AG10803 (cell line): ENCODE results near the gene DNMT3B.
"Not testable (repeated sequence)": the region's sequence is repeated elsewhere in the genome, so short reads cannot be mapped to it uniquely, and the experiment has no call there.

Experiments used
- DNase-seq: peaks from one replicate; pipeline ENCODE4 v3.0.0; 2010; ENCODE audit warnings: low read depth
- H3K4me3 ChIP-seq: 2 replicates; pipeline ENCODE4 v1.5.1; 2011; ENCODE audit warnings: mild to moderate bottlenecking, low read length, control low read depth
- TF ChIP-seq, protein P1 (sequence below): conservative IDR thresholded peaks from 2 replicates; pipeline ENCODE4 v1.5.1; 2011; ENCODE audit warnings: mild to moderate bottlenecking, low read length, control low read depth, inconsistent platforms

DNMT3B gene

GRCh38 chr20:32761831-32762753 lies at the start of gene DNMT3B:
TSS of gene DNMT3B (plus strand) at chr20:32762385. CDS start at chr20:32780324, 17,939 bp downstream.
- peak within 1 kb of the TSS; percentile 78 for H3K4me3 ChIP-seq
- DNase-seq, result peak; percentile 66
- TF ChIP-seq, protein P1, sequence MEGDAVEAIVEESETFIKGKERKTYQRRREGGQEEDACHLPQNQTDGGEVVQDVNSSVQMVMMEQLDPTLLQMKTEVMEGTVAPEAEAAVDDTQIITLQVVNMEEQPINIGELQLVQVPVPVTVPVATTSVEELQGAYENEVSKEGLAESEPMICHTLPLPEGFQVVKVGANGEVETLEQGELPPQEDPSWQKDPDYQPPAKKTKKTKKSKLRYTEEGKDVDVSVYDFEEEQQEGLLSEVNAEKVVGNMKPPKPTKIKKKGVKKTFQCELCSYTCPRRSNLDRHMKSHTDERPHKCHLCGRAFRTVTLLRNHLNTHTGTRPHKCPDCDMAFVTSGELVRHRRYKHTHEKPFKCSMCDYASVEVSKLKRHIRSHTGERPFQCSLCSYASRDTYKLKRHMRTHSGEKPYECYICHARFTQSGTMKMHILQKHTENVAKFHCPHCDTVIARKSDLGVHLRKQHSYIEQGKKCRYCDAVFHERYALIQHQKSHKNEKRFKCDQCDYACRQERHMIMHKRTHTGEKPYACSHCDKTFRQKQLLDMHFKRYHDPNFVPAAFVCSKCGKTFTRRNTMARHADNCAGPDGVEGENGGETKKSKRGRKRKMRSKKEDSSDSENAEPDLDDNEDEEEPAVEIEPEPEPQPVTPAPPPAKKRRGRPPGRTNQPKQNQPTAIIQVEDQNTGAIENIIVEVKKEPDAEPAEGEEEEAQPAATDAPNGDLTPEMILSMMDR, result no peak

GRCh38 chr20:32718749-32719348 lies 43.3 kb upstream of the DNMT3B start:
- TF ChIP-seq, protein P1, result no peak
- DNase-seq, result no peak

GRCh38 chr20:32727683-32728082 lies 34.5 kb upstream of the DNMT3B start:
- TF ChIP-seq, protein P1, result 0 out of 2 replicates have a peak, but pooled peaks have one; percentile 4
- no peak overlapping the region for H3K4me3 ChIP-seq
- DNase-seq, result peak; percentile 86

More at GRCh38 chr20:32718749-32719348, 43.3 kb upstream of the DNMT3B start:
- no peak overlapping the region for H3K4me3 ChIP-seq

- DNase-seq, H3K4me3 ChIP-seq: not testable (repeated sequence)
Observed at GRCh38 chr20:32728435-32728834, 33.8 kb upstream of the DNMT3B start.

- H3K4me3 ChIP-seq, DNase-seq: not testable (repeated sequence)
Observed at GRCh38 chr20:32729334-32729733, 32.9 kb upstream of the DNMT3B start.

DNA sequence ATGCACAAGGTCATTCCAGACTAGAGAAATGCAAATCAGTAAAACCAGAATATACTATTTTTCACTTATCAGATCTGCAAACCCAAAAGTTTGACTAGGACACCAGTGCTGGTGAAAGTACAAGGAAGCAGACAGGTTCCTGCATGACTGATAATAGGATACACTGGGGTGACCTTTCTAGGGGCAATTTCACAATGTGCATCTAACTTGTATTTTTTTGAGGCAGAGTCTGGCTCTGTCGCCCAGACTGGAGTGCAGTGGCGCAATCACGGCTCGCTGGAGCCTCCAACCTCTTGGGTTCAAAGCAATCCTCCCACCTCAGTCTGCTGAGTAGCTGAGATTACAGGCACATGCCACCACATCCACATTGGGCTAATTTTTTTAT lies 30.3 kb upstream of the DNMT3B start:
- DNase-seq, result no peak
- H3K4me3 ChIP-seq, result no peak overlapping the region
- TF ChIP-seq, protein P1, result no peak

- DNase-seq, result peak; percentile 81
- TF ChIP-seq, protein P1, result no peak
- H3K4me3 ChIP-seq, result no peak overlapping the region
Observed at GRCh38 chr20:32737371-32738223, 24.6 kb upstream of the DNMT3B start.
